ENCODE results near the gene GPC6. TPM values are rescaled to one million over a fixed set of nuclear protein-coding genes. Genes with fewer than 3 reads are reported as not detected.

GPC6 gene
- total RNA-seq, 1 donor, result 77.8 TPM

- Histone ChIP-seq H3K9me3 (ENCODE audit: low read depth, low read length) (no peaks in the 10 kb centered on the region), H3K4me1 (ENCODE audit: insufficient read depth, low read length) (no peaks in the 10 kb centered on the region), H4K20me1 (ENCODE audit: insufficient read depth, low read length) (no peaks in the 10 kb centered on the region), H3K4me3 (ENCODE audit: insufficient read depth, low read length) (no peak overlapping the region), H3K4me2 (ENCODE audit: insufficient read depth, low read length) (no peak overlapping the region), H2AFZ (ENCODE audit: low read length) (no peak overlapping the region), H3K27me3 (ENCODE audit: insufficient read depth, low read length) (no peaks in the 10 kb centered on the region), H3K36me3 (ENCODE audit: insufficient read depth, low read length) (no peaks in the 10 kb centered on the region), H3K79me2 (ENCODE audit: insufficient read depth, low read length) (no peaks in the 10 kb centered on the region), H3K27ac (ENCODE audit: low read depth, low read length) (no peak overlapping the region)
- DNase-seq (ENCODE audit: insufficient read length, low spot score, missing footprints), result peak; percentile 55
- TF ChIP-seq CTCF (IDR thresholded peaks at IDR 0.05; ENCODE audit: extremely low read depth, low read depth, low read length), result no peak
Observed at GRCh38 chr13:93824286-93824685, 597.7 kb downstream of the GPC6 start.

DNA sequence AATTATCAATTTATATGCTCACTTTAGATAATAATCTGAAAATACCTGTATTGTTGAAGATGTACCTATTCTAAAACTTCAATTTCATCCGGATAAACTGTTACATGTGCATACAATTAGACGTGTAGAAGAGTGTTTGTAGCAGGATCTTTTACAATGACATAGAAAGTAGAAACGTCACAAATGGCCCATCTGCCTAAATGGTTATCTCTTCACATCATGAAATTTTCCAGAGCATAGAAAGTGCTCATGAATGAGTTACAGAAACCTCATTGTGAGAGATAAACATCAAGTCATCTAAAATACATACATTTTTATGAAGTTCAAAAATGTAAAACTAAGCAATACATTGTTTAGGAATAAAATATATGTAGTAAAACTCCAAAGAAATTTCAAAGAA lies 607.4 kb downstream of the GPC6 start:
- H4K20me1 ChIP-seq (ENCODE audit: insufficient read depth, low read length), result no peaks in the 10 kb centered on the region
- H3K27ac ChIP-seq (ENCODE audit: low read depth, low read length), result no peak overlapping the region
- TF ChIP-seq CTCF (IDR thresholded peaks at IDR 0.05; ENCODE audit: extremely low read depth, low read depth, low read length), result no peak
- H3K9me3 ChIP-seq (ENCODE audit: low read depth, low read length), result no peaks in the 10 kb centered on the region
- no peak overlapping the region for H2AFZ ChIP-seq (ENCODE audit: low read length)
- DNase-seq (ENCODE audit: insufficient read length, low spot score, missing footprints), result no peak
- no peaks in the 10 kb centered on the region for H3K4me1 ChIP-seq (ENCODE audit: insufficient read depth, low read length)
- no peaks in the 10 kb centered on the region for H3K27me3 ChIP-seq (ENCODE audit: insufficient read depth, low read length)
- H3K4me2 ChIP-seq (ENCODE audit: insufficient read depth, low read length), result no peak overlapping the region
- no peaks in the 10 kb centered on the region for H3K79me2 ChIP-seq (ENCODE audit: insufficient read depth, low read length)
- H3K36me3 ChIP-seq (ENCODE audit: insufficient read depth, low read length), result no peaks in the 10 kb centered on the region
- no peak overlapping the region for H3K4me3 ChIP-seq (ENCODE audit: insufficient read depth, low read length)

- TF ChIP-seq CTCF (IDR thresholded peaks at IDR 0.05; ENCODE audit: extremely low read depth, low read depth, low read length), result no peak
Observed at GRCh38 chr13:93843082-93843481, 616.5 kb downstream of the GPC6 start.

GRCh38 chr13:93847162-93847561 lies 620.6 kb downstream of the GPC6 start:
- Histone ChIP-seq H2AFZ (ENCODE audit: low read length) (peak overlapping the region; percentile 72), H3K27me3 (ENCODE audit: insufficient read depth, low read length) (no peaks in the 10 kb centered on the region), H3K9me3 (ENCODE audit: low read depth, low read length) (no peaks in the 10 kb centered on the region), H3K27ac (ENCODE audit: low read depth, low read length) (peak overlapping the region; percentile 65), H4K20me1 (ENCODE audit: insufficient read depth, low read length) (no peaks in the 10 kb centered on the region), H3K36me3 (ENCODE audit: insufficient read depth, low read length) (no peaks in the 10 kb centered on the region), H3K4me1 (ENCODE audit: insufficient read depth, low read length) (peaks cover 5% of the 10 kb centered on the region), H3K4me2 (ENCODE audit: insufficient read depth, low read length) (peak overlapping the region; percentile 31), H3K79me2 (ENCODE audit: insufficient read depth, low read length) (no peaks in the 10 kb centered on the region), H3K4me3 (ENCODE audit: insufficient read depth, low read length) (no peak overlapping the region)
- peak; percentile 35 for DNase-seq (ENCODE audit: insufficient read length, low spot score, missing footprints)
- TF ChIP-seq CTCF (IDR thresholded peaks at IDR 0.05; ENCODE audit: extremely low read depth, low read depth, low read length), result no peak

More at GRCh38 chr13:93843082-93843481, 616.5 kb downstream of the GPC6 start:
- Histone ChIP-seq H3K9me3 (ENCODE audit: low read depth, low read length) (no peaks in the 10 kb centered on the region), H2AFZ (ENCODE audit: low read length) (no peak overlapping the region), H3K27me3 (ENCODE audit: insufficient read depth, low read length) (no peaks in the 10 kb centered on the region), H3K4me2 (ENCODE audit: insufficient read depth, low read length) (no peak overlapping the region), H3K4me1 (ENCODE audit: insufficient read depth, low read length) (peaks cover 5% of the 10 kb centered on the region), H4K20me1 (ENCODE audit: insufficient read depth, low read length) (no peaks in the 10 kb centered on the region), H3K4me3 (ENCODE audit: insufficient read depth, low read length) (no peak overlapping the region), H3K27ac (ENCODE audit: low read depth, low read length) (no peak overlapping the region), H3K79me2 (ENCODE audit: insufficient read depth, low read length) (no peaks in the 10 kb centered on the region), H3K36me3 (ENCODE audit: insufficient read depth, low read length) (no peaks in the 10 kb centered on the region)
- no peak for DNase-seq (ENCODE audit: insufficient read length, low spot score, missing footprints)

Measured in osteoblast (primary cell).